ENCODE measurements around the gene GLA.
A peak's percentile ranks its signal among the peaks of the same experiment; 100 is the strongest.

The GLA gene

GRCh38 chrX:101395789-101396188, 11.9 kb downstream of the GLA start:
- DNase-seq: no peak

GRCh38 chrX:101394372-101394771, 13.4 kb downstream of the GLA start:
- no peak for DNase-seq

- DNase-seq: no peak
These were observed 14.0 kb downstream of the GLA start for GRCh38 chrX:101393530-101394305.

GRCh38 chrX:101391831-101392230, 15.9 kb downstream of the GLA start:
- DNase-seq: no peak

- peak; percentile 73 for DNase-seq
These were observed 16.8 kb downstream of the GLA start, which contains the start of gene RPL36A for GRCh38 chrX:101390664-101391525. Gene RPL36A (plus strand): TSS chrX:101391011. CDS start chrX:101391044, 33 bp downstream.

DNA sequence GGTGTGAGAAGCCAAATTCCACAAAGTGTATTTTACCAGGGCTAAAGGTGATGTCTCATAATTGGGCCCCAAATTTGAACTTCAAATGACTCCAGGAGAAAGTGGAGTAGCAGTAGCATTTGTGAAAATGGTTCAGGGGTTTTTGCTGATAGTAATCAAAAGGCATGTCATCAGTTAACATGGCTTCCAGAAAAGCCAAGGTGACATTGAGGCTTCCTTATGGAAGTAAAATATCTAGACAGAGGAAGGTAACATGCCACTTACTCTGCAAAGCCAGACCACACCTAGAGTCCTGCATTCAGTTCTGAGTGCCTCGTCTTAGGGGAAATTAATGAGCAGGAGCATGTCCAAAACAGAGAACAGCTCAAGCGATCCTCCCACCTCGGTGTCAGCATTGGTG, 19.1 kb downstream of the GLA start:
- no peak for DNase-seq

- no peak for DNase-seq
These were observed 21.2 kb downstream of the GLA start for GRCh38 chrX:101386542-101386885.

DNA sequence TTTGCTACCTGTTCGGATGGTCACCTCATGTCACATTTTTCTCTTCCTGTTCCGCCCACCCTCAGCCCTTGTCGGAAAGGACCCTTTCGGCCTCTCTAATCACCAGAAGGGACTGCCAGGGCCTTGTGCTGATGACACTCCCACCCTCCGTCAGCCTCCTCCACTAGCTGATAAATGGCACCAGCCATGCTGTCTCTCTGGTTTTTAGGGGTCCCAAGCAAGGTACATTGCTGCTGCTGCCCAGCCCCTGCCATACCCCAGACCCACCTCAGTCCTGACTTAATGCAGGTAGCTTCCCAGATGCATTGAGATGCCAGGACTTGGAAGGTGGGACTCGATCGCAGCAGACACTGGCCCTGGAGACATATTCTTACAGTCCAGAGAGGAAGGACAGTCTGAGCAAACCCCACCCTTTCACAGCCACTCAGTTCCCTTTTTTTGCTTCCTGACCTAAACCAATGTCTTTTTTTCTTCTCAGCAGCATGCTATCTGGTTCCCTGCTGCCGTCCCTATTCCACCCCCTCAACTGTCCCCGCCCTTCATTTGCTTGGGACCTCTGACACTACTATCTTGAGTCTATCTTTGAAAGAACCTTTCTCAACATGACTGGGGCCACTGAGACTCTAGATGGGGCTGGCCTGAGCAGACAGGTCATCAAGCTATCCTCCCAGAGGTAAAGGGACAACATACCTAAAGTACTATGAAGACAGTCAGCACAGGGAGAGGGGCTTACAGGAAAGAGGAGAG, 21.8 kb downstream of the GLA start, which contains the start of gene BTK:
Gene BTK (minus strand): TSS at position 397 of the 747 bp plus-strand sequence. CDS start 10,907 bp downstream, outside the sequence.
- DNase-seq: no peak

DNA sequence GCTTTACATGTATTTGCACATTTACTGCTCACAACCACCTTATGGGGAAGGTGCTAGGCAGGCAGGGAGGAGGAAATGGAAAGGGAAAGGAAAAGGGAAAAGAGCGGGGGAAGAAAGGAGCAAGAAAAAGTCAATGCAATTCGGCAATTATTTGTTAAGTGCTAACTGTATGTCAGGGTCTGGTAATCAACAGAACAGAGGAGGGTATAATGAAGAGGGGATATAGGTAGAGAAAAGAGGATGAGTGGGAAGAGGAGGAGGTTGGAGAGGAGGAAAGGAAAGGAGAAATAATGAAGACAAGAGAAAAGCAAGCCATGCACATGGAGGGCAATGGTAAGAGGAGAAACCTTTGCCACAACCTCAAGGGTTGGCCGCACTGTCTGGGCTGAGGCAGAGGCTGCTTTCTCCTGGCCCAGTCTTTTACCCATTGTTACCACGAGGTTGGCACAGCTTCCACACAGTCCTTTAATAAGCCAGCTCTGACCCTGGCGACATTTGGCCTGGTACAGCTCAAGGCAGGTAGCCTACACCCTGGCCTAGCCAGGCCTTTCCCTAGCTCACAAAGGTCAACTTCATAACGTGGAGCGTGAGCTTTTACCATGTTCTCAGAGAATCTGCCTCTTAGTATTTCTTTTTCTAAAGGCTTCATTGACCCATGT, 22.6 kb downstream of the GLA start:
- no peak for DNase-seq

GRCh38 chrX:101383679-101384205, 24.0 kb downstream of the GLA start:
- no peak for DNase-seq

DNA sequence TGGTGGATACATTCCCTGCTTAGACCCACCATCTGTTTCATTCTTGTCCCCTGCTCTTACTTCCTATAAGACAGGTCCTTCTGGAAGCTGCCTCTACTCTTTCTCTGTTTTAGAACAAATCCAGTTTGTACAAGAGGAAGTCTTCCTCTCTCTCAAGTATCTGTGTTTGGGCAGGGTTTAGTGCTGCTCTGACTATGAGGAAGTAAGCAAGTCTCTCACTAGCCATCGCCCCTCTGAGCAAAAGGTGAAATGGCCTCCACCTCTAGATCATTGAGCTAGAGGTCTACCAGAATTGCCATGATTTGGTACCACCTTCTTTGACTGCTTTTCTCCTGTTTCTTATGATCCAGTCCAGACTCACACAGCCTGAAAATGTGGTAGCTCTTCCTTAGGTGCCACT, 30.2 kb downstream of the GLA start:
- no peak for DNase-seq

DNA sequence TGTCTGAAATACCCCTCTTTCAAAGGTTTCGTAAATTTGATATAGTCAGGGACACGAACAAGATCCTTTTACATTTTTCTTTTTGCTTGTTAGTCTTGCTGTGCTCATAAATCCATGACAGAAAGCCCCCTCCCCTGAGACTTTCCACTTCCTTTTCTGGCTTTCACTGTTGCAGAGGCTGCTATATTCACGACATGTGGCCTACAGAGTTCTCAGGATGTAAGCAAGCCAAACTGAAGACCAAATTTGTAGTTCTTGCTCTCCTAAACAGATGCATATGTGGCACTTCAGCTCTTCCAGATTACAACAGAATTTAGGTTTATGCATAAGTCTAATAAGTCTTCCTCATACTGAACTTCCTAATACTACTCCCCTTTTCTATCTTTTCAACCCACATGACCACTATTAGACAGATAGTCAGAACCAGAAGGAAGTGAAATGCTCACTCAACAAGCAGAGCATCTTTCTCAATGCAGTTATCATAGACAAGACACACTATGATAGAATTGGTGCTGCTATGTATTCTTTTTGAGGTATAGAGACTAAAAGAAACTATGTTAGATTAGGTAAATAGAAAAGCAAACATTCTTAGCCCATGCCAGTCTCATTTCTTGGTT, 36.7 kb downstream of the GLA start:
- DNase-seq: no peak

DNA sequence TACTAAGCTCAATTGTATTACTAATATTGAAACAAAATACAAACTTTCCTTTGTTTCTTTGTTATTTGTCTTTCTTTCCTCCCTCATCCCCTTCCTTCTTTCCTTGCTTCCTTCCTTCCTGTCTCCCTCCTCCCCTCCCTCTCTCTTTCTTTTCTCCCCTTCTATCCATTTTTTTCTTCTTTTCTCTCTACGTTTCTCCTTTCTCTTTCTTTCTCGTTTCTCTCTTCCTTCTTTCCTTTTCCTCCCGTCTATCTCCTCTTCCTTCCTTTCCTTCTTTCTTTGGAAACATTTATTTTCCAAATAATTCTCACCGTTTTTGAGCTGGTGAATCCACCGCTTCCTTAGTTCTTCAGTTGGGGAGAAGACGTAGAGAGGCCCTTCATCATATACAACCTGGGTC, 38.0 kb downstream of the GLA start:
- DNase-seq: no peak

- no peak for DNase-seq
These were observed 38.9 kb downstream of the GLA start for GRCh38 chrX:101368800-101369199.

- no peak for DNase-seq
These were observed 42.4 kb downstream of the GLA start for GRCh38 chrX:101365301-101365795.

DNA sequence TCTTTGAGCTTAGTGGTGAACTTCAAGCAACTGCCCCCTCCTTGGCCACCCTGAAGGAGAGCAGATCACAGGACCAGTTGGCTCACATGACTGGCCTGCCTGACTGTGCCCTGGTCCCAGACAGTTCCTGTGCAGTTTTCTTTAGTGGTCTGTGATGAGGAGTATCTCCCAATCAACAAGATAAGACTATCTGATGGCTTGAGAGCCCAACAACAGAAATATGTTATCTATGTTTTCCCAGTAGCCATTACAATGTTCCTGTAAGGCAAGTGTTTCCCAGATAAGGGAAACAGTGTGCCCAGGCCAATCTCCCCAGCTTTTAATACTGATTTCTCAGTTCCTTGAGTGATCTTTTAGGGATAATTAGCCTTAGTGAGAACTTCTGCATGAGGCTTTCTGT, 45.0 kb downstream of the GLA start:
- no peak for DNase-seq

DNA sequence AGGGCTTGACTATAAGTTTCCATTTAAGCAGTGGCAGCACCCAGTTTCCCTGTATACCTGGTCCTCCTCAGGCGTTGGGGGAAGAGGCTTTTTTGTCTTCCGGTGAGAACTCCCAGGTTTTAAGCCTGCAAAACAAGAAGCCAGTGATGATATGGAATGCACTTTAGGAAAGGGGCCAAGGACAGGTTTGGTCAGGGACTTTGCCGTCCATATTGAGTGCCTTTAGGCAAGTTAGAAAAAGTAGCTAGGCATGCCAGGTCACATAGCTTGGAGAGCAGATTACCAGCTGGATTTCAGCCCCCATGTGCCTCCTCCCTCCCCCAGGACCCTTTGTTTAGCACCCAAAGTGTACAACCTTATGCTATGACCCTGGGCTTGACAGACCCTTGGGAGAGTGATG, 45.6 kb downstream of the GLA start:
- no peak for DNase-seq

DNA sequence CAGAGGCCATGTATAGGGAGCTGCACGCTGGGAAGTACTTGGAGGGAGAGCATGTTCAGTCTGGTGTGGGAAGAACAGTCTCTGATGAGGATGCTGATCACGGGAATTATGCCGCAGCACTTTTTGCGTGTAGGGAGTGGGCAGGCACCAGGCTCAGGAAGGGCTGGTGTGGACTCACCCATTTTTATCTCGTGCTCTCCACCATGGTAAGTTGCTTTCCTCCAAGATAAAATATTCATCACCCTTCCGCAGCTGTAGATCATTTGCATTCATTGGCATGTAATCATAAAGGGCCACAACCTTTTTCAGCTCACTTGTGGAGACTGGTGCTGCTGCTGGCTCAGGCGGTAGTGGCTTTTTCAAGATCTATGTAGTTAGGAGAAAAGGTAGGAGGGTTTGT, 47.3 kb downstream of the GLA start:
- no peak for DNase-seq

DNA sequence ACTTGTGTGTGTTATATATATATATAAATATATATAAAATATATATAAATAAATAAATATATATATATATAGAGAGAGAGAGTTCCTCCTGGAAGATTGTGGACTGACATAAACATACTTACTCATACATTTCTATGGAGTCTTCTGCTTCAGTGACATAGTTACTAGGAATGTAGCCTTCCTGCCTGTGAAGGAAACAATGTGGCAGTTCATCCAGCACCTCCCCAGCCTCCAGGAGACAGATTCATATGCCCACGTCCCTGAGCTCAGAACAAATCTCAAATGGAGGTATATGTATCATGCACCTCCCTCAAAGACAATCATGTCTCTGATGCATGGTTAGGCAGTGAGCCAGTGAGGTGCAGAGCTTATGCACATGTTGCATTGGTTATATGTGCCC, 47.8 kb downstream of the GLA start:
- DNase-seq: no peak

GRCh38 chrX:101357166-101357795, 50.4 kb downstream of the GLA start:
- no peak for DNase-seq

DNA sequence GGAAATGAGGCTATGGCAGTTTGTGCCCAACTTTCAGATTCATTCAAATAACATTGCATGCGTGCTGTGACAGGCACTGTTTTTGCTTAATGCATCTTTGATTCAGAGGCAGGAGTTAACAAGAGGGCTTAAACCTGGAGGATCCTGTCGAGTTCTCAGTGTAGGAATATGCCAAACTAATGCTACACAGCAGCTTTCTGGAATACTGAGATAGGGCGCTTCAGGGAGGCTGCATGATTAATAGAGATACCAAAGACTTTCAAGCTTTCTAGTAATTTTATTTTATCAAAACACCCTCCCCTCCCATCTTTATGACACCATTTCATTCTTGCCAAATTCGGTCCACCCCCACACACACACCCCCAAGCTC, 58.5 kb downstream of the GLA start:
- DNase-seq: no peak
